OCI-LY3 (cell line): Measurements from ENCODE around the gene TRIP10.

Source experiments
- H2AFZ ChIP-seq: fragments of 200-600, 300-600 bp; shearing (Covaris generic); 2 replicates; pipeline ENCODE4 v1.6.0; 2014; ENCODE audit warnings: antibody characterized with exemption, low read depth, low read length
- H3K27ac ChIP-seq: fragments of 200-600, 300-600 bp; sonication (generic); 2 replicates; pipeline ENCODE4 v1.5.1; 2014; ENCODE audit warnings: mild to moderate bottlenecking, low read length, moderate library complexity, mixed read lengths
- H3K27me3 ChIP-seq: fragments of 200-600, 300-600 bp; sonication (generic); 2 replicates; pipeline ENCODE4 v1.6.1; 2014; ENCODE audit warnings: low read depth, low read length, mixed read lengths
- H3K36me3 ChIP-seq: fragments of 200-600, 300-600 bp; sonication (generic); replicated peaks from 2 replicates; pipeline ENCODE3; 2014; ENCODE audit warnings: low read depth, low read length, mixed read lengths
- H3K4me1 ChIP-seq: fragments of 300-600, 200-600 bp; sonication (generic); 2 replicates; pipeline ENCODE4 v1.6.1; 2014; ENCODE audit warnings: low read length, mixed read lengths
- H3K4me2 ChIP-seq: fragments of 200-600, 300-600 bp; sonication (generic); 2 replicates; pipeline ENCODE4 v1.6.1; 2014; ENCODE audit warnings: low read length, mixed read lengths
- H3K4me3 ChIP-seq: fragments of 300-600, 200-600 bp; sonication (generic); 2 replicates; pipeline ENCODE4 v1.5.1; 2014; ENCODE audit warnings: antibody characterized with exemption, mild to moderate bottlenecking, low read length, moderate library complexity
- H3K79me2 ChIP-seq: fragments of 300-600, 200-600 bp; shearing (Covaris generic); 2 replicates; pipeline ENCODE4 v1.6.1; 2014; ENCODE audit warnings: mild to moderate bottlenecking, low read length, mixed read lengths
- H3K9ac ChIP-seq: fragments of 300-600, 200-600 bp; shearing (Covaris generic); 2 replicates; pipeline ENCODE4 v1.6.0; 2014; ENCODE audit warnings: mild to moderate bottlenecking, low read length, moderate library complexity
- H3K9me3 ChIP-seq: fragments of 200-600, 300-600 bp; shearing (Covaris generic); 2 replicates; pipeline ENCODE4 v1.6.1; 2014; ENCODE audit warnings: low read length, mixed read lengths; ENCODE audit not compliant: insufficient read depth
- H4K20me1 ChIP-seq: fragments of 200-600, 300-600 bp; sonication (generic); 2 replicates; pipeline ENCODE4 v1.6.1; 2016; ENCODE audit warnings: low read length, mixed read lengths; ENCODE audit not compliant: insufficient read depth
- CTCF ChIP-seq: fragments of 200-600, 300-600 bp; sonication (generic); IDR thresholded peaks from 2 replicates; pipeline ENCODE4 v1.5.1; 2014; ENCODE audit warnings: antibody characterized with exemption, low read length, low read depth
- EZH2phosphoT487 ChIP-seq: fragments of 200-600 bp; shearing (Covaris generic); IDR thresholded peaks from 2 replicates; pipeline ENCODE4 v1.6.1; 2018; ENCODE audit warnings: antibody characterized with exemption, mixed run types, low read depth

Gene TRIP10

DNA sequence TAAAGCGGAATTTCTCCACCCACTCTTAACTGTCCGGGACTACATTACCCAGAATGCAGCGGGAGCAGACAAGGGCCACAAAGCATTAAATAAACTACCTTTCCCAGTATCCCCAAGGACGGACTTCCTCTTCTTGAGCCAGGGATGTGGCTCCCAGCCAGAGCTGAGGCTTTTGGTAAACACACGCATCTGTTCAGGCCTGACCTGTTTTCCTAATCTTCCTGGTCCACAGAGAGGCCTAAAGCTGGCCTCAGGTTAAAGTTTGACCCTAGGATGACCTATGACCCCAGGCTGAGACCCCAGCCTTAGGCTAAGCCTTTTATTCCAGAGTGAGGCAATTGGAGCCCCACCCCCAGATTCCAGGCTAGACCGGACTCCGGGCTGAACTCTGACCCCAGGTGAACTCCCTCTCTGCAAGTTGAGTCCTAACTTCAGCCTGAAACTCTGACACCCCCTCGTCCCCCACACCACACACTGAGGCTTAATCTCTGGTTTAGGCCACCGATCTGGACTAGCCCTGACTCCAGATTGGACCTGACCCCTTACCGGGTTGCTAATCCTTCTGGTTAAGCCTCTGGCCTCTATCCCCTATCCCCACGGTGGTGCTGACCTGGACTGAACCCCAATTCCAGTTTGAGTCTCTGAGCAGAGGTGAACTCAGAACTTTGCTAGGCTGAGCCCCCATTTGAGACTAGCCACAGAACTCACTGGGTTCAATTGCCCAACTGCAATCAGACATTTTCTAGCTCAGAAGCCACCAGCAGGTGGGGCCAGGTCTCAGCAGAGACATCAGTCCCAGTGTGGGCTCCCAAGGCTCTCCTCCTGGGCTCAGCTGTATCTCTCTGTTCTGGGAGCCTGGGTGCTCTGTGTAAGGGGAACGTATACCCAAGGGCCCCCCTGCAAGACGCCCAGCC is 1.4 kb upstream of the TRIP10 start:
- Histone ChIP-seq H3K36me3 (peaks cover 21% of the 10 kb centered on the region), H3K27me3 (no peaks in the 10 kb centered on the region), H3K4me3 (peak overlapping the region; percentile 78), H4K20me1 (peaks cover 16% of the 10 kb centered on the region), H3K9me3 (no peaks in the 10 kb centered on the region), H3K4me1 (peaks cover 31% of the 10 kb centered on the region), H3K79me2 (peaks cover 52% of the 10 kb centered on the region), H3K27ac (peak overlapping the region; percentile 82), H3K9ac (peak overlapping the region; percentile 78), H3K4me2 (peak overlapping the region; percentile 92), H2AFZ (peak overlapping the region; percentile 90)
- peak; percentile 96 for TF ChIP-seq CTCF
- no peak for TF ChIP-seq EZH2phosphoT487

- Histone ChIP-seq H3K79me2 (peaks cover 55% of the 10 kb centered on the region), H3K27ac (peak overlapping the region; percentile 82)
These were observed 592 bp upstream of the TRIP10 start for GRCh38 chr19:6738787-6739389.

DNA sequence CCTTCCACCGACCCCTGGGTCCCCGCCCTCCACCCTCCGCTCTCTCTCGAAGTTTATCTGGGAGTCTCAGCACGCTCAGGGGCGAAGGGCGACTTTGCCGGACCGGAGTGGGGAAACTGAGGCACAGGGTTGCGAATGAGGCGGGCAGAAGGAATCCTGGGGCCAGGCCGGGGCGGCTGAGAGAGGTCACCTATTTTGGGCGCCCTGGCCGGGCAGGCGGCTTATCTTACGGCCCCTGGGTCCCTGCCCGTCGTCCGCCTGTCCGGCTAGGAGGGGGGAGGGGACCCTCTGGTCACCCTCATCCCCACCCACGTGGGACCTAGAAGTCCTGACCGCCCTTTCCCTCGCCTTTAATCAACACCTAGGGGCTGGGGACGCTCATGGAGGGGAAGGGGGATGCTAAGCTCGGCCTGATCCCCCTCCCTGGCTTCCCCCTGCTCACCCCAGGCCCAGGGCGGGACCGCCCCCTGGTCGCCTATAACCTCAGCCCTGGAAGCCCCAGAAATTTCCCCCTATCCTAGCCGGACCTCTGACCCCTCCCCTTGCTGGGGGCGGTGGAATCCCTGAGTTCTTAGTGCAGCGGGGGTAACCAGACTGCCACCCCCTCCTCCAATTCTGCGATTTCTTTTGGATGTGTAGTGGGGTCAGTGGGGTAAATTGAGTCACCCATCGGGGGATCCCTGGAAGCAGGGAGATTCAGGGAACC is 556 bp downstream of the TRIP10 start:
- peaks cover 40% of the 10 kb centered on the region for H3K36me3 ChIP-seq
- H3K4me3 ChIP-seq, result peak overlapping the region; percentile 94
- peak overlapping the region; percentile 95 for H3K9ac ChIP-seq
- peaks cover 31% of the 10 kb centered on the region for H3K4me1 ChIP-seq
- H3K27ac ChIP-seq, result peak overlapping the region; percentile 91
- H3K4me2 ChIP-seq, result peak overlapping the region; percentile 89
- H4K20me1 ChIP-seq, result peaks cover 34% of the 10 kb centered on the region
- H3K79me2 ChIP-seq, result peaks cover 64% of the 10 kb centered on the region
- H3K27me3 ChIP-seq, result no peaks in the 10 kb centered on the region
- H2AFZ ChIP-seq, result no peak overlapping the region
- TF ChIP-seq EZH2phosphoT487, result no peak
- TF ChIP-seq CTCF, result no peak
- H3K9me3 ChIP-seq, result no peaks in the 10 kb centered on the region

More at GRCh38 chr19:6738787-6739389, 592 bp upstream of the TRIP10 start:
- Histone ChIP-seq H3K4me2 (peak overlapping the region; percentile 92), H3K9me3 (no peaks in the 10 kb centered on the region), H3K4me1 (peaks cover 31% of the 10 kb centered on the region), H2AFZ (peak overlapping the region; percentile 90), H3K4me3 (peak overlapping the region; percentile 78), H3K9ac (peak overlapping the region; percentile 78), H3K27me3 (no peaks in the 10 kb centered on the region), H4K20me1 (peaks cover 24% of the 10 kb centered on the region), H3K36me3 (peaks cover 29% of the 10 kb centered on the region)
- TF ChIP-seq EZH2phosphoT487 (no peak), CTCF (no peak)
